Fibroblast of lung (primary cell): ENCODE data around the gene ATP2A2.

Experiments used
- EZH2 ChIP-seq: IDR thresholded peaks from 2 replicates; pipeline ENCODE4 v1.5.1; 2012; ENCODE audit warnings: low read length, control low read depth, mild to moderate bottlenecking; ENCODE audit errors: missing control alignments
- TF ChIP-seq, protein P1 (sequence below), 2 donors: IDR thresholded peaks in 1 of 2; conservative IDR thresholded peaks in 1 of 2; 1 replicate in 1 of 2; 2 replicates in 1 of 2; pipeline ENCODE4 v1.5.1; 2011 to 2012; ENCODE audit warnings: low read length in 2 of 2, control low read depth in 1 of 2, inconsistent platforms in 1 of 2, low read depth in 1 of 2, mild to moderate bottlenecking in 1 of 2

DNA sequence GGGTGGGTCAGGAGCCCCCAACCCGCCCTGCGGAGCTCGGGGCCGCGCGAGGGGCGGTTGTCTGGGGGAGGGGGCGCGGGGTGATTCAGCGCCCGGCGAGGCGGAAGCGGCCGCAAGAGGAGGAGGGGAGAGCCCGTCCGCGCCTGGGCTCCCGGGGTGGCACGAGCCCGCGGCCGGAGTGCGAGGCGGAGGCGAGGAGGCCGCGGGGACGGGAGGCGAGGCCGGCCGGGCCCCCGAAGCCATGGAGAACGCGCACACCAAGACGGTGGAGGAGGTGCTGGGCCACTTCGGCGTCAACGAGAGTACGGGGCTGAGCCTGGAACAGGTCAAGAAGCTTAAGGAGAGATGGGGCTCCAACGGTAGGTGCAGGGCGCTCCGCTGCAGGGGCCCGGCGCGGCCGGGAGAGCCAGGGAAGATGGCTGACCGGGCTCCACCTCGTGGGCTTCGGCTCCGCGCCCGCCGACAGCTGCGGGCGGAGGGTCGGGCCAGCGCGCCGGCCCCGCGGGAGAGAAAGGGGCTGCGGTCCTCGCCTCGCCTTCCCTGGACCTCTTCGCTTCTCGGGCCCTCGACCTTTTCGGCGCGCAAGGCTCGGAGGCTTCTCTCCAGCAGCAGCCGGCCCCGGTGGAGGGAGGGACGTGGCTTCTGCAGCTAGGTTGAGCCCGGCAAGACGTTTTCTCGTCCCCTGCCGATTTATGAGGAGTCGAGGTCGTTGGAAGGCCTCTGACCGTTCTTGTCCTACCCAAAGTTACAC is 677 bp downstream of the ATP2A2 start:
- TF ChIP-seq, protein P1, sequence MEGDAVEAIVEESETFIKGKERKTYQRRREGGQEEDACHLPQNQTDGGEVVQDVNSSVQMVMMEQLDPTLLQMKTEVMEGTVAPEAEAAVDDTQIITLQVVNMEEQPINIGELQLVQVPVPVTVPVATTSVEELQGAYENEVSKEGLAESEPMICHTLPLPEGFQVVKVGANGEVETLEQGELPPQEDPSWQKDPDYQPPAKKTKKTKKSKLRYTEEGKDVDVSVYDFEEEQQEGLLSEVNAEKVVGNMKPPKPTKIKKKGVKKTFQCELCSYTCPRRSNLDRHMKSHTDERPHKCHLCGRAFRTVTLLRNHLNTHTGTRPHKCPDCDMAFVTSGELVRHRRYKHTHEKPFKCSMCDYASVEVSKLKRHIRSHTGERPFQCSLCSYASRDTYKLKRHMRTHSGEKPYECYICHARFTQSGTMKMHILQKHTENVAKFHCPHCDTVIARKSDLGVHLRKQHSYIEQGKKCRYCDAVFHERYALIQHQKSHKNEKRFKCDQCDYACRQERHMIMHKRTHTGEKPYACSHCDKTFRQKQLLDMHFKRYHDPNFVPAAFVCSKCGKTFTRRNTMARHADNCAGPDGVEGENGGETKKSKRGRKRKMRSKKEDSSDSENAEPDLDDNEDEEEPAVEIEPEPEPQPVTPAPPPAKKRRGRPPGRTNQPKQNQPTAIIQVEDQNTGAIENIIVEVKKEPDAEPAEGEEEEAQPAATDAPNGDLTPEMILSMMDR (conservative IDR thresholded peaks at IDR 0.05 in 1 of 2, IDR thresholded peaks at IDR 0.05 in 1 of 2; ENCODE audit: low read depth in 1 of 2, low read length in 2 of 2): no peak
- no peak for TF ChIP-seq EZH2
